Measurements from ENCODE around the gene ASPM. TPM values are rescaled to one million over a fixed set of nuclear protein-coding genes. Genes with fewer than 3 reads are reported as not detected.

Gene ASPM
- total and polyA plus RNA-seq, 10 donors = 0.70 to 13.3 (median 3.5) TPM

GRCh38 chr1:197170538-197170937 is 24.1 kb upstream of the ASPM start:
- H3K27ac ChIP-seq = no peak overlapping the region
- no peaks in the 10 kb centered on the region for H3K4me1 ChIP-seq
- peaks cover 0 to 98% (median 22%) of the 10 kb centered on the region in 6 donors for H3K36me3 ChIP-seq
- H3K9me3 ChIP-seq = no peaks in the 10 kb centered on the region
- no peak for DNase-seq
- no peaks in the 10 kb centered on the region for H3K27me3 ChIP-seq (replicated peaks in 1 of 7)
- intact Hi-C loops (cut with DNase I; ENCODE audit: low total_unique reads) = no loop called here
- no peak overlapping the region for H3K4me3 ChIP-seq
- TF ChIP-seq, protein P1, sequence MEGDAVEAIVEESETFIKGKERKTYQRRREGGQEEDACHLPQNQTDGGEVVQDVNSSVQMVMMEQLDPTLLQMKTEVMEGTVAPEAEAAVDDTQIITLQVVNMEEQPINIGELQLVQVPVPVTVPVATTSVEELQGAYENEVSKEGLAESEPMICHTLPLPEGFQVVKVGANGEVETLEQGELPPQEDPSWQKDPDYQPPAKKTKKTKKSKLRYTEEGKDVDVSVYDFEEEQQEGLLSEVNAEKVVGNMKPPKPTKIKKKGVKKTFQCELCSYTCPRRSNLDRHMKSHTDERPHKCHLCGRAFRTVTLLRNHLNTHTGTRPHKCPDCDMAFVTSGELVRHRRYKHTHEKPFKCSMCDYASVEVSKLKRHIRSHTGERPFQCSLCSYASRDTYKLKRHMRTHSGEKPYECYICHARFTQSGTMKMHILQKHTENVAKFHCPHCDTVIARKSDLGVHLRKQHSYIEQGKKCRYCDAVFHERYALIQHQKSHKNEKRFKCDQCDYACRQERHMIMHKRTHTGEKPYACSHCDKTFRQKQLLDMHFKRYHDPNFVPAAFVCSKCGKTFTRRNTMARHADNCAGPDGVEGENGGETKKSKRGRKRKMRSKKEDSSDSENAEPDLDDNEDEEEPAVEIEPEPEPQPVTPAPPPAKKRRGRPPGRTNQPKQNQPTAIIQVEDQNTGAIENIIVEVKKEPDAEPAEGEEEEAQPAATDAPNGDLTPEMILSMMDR (IDR thresholded peaks at IDR 0.05 in 8 of 11, conservative IDR thresholded peaks at IDR 0.05 in 3 of 11) = no peak
- no peak for TF ChIP-seq POLR2A (IDR thresholded peaks at IDR 0.05)
- no peak for TF ChIP-seq POLR2AphosphoS5 (IDR thresholded peaks at IDR 0.05)

- no peak for TF ChIP-seq POLR2A (IDR thresholded peaks at IDR 0.05)
- TF ChIP-seq, protein P1 (IDR thresholded peaks at IDR 0.05 in 8 of 11, conservative IDR thresholded peaks at IDR 0.05 in 3 of 11) = no peak
- no peak for TF ChIP-seq POLR2AphosphoS5 (IDR thresholded peaks at IDR 0.05)
- Histone ChIP-seq H3K4me1 (no peaks in the 10 kb centered on the region), H3K27me3 (replicated peaks in 1 of 7) (no peaks in the 10 kb centered on the region), H3K9me3 (no peaks in the 10 kb centered on the region), H3K27ac (no peak overlapping the region), H3K4me3 (no peak overlapping the region), H3K36me3 (peaks cover 0 to 47% (median 10%) of the 10 kb centered on the region in 6 donors)
- no peak for DNase-seq
- intact Hi-C loops (cut with DNase I; ENCODE audit: low total_unique reads) = no loop called here
- WGBS, 5 donors = 96 to 100% (median 98%) methylated on average over 7 of the region's 7 CpGs
Measured at GRCh38 chr1:197159461-197159860, 13.0 kb upstream of the ASPM start.

DNA sequence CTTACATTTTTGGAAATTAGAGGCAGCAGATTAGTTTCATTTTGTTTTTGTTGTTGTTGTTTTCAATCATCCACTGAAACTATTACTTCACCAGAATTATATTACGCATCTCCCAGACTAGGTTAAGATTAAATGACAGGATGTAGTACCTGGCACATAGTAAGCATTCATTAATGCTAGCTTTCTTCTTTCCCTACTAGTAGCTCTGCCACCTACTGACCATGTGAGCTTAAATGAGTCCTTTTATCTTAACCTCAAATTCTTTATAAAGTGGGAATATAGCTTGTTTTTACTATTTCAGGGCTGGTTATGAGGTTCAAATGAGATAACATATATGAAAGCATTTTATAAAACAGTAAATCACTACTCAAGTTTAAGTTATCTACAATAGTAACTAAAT is 10.2 kb upstream of the ASPM start:
- Histone ChIP-seq H3K9me3 (no peaks in the 10 kb centered on the region), H3K4me1 (no peaks in the 10 kb centered on the region), H3K36me3 (peaks cover 0 to 37% (median 10%) of the 10 kb centered on the region in 6 donors), H3K4me3 (no peak overlapping the region), H3K27ac (no peak overlapping the region), H3K27me3 (replicated peaks in 1 of 7) (no peaks in the 10 kb centered on the region)
- intact Hi-C loops (cut with DNase I; ENCODE audit: low total_unique reads) = no loop called here
- TF ChIP-seq, protein P1 (IDR thresholded peaks at IDR 0.05 in 8 of 11, conservative IDR thresholded peaks at IDR 0.05 in 3 of 11) = no peak
- TF ChIP-seq POLR2AphosphoS5 (IDR thresholded peaks at IDR 0.05) (no peak), POLR2A (IDR thresholded peaks at IDR 0.05) (no peak)
- no peak for DNase-seq
- WGBS, 5 donors = 93 to 98% (median 95%) methylated on average over 1 of the region's 1 CpG

DNA sequence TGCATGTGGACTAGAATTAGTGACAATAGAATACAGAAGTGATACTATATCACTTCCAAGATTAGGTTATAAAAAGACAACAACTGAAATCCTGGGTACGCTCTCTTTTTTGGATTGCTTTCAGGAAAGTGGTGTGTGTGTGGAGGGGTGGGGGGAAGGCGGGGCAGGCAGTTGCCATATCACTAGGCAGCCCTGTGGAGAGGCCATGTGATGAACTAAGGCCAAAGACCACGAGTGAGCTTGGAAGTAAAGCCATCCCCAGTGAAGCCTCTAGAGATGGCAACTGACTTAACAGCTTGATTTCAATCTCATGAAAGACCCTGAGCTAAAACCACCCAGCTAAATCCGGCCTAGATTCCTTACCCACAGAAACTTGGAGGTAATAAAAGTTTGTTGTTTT is 6.2 kb upstream of the ASPM start:
- H3K4me1 ChIP-seq = no peaks in the 10 kb centered on the region
- no peak for DNase-seq
- H3K9me3 ChIP-seq = no peaks in the 10 kb centered on the region
- no peak overlapping the region for H3K4me3 ChIP-seq
- no peak for TF ChIP-seq POLR2A (IDR thresholded peaks at IDR 0.05)
- intact Hi-C loops (cut with DNase I; ENCODE audit: low total_unique reads) = no loop called here
- no peaks in the 10 kb centered on the region for H3K36me3 ChIP-seq
- H3K27me3 ChIP-seq (replicated peaks in 1 of 7) = no peaks in the 10 kb centered on the region
- H3K27ac ChIP-seq = no peak overlapping the region
- 86 to 93% (median 92%) methylated on average over 4 of the region's 4 CpGs for WGBS, 5 donors

GRCh38 chr1:197151185-197151584 is 4.7 kb upstream of the ASPM start:
- TF ChIP-seq, protein P1 (IDR thresholded peaks at IDR 0.05 in 8 of 11, conservative IDR thresholded peaks at IDR 0.05 in 3 of 11) = no peak
- no peak for TF ChIP-seq POLR2A (IDR thresholded peaks at IDR 0.05)
- TF ChIP-seq POLR2AphosphoS5 (IDR thresholded peaks at IDR 0.05) = no peak
- Histone ChIP-seq H3K36me3 (no peaks in the 10 kb centered on the region), H3K27ac (no peak overlapping the region), H3K9me3 (no peaks in the 10 kb centered on the region), H3K4me1 (peaks cover 0 to 9% (median 6%) of the 10 kb centered on the region in 6 donors), H3K27me3 (replicated peaks in 1 of 7) (peaks cover 0 to 2% (median 0%) of the 10 kb centered on the region in 7 donors), H3K4me3 (no peak overlapping the region)
- WGBS, 5 donors = 91 to 100% (median 92%) methylated on average over 1 of the region's 1 CpG
- intact Hi-C loops (cut with DNase I; ENCODE audit: low total_unique reads) = no loop called here
- DNase-seq = no peak
